Activated T-cell treated with anti-CD3 and anti-CD28 coated beads, Interleukin-2, amount 50 U/mL, for 72 hours (primary cell): Measurements from ENCODE around the gene FKBP2. TPM values are rescaled to one million over a fixed set of nuclear protein-coding genes. Genes with fewer than 3 reads are reported as not detected.

Experiments used
- ATAC-seq, 2 donors: fragments of 150-1000 bp; cut with Tn5 transposase; replicated peaks in 1 of 2; 2 replicates each; pipeline ENCODE4 v1.10.0; 2021; ENCODE audit warnings: moderate library complexity in 2 of 2, mild to moderate bottlenecking in 1 of 2
- DNase-seq, 2 donors: peaks; one replicate each; pipeline ENCODE4 v3.0.0; 2021 to 2022; ENCODE audit warnings: mixed read lengths in 1 of 2
- H3K27ac Mint-ChIP-seq: one replicate; pipeline ENCODE4 v1.8.0; 2022; ENCODE audit warnings: mild to moderate bottlenecking, moderate library complexity, mixed read lengths
- H3K27me3 Mint-ChIP-seq: one replicate; pipeline ENCODE4 v1.8.0; 2022; ENCODE audit warnings: low read depth, mixed read lengths
- H3K36me3 Mint-ChIP-seq, 2 donors: one replicate each; pipeline ENCODE4 v1.8.0; 2022; ENCODE audit warnings: mixed read lengths in 2 of 2, mild to moderate bottlenecking in 1 of 2; ENCODE audit not compliant: insufficient read depth in 2 of 2
- H3K4me1 Mint-ChIP-seq: one replicate; pipeline ENCODE4 v1.8.0; 2022; ENCODE audit warnings: low read depth, mixed read lengths
- H3K4me3 Mint-ChIP-seq, 2 donors: one replicate each; pipeline ENCODE4 v1.8.0; 2022; ENCODE audit warnings: mild to moderate bottlenecking in 2 of 2, mixed read lengths in 2 of 2, moderate library complexity in 2 of 2
- H3K9me3 Mint-ChIP-seq, 2 donors: one replicate each; pipeline ENCODE4 v1.8.0; 2022; ENCODE audit warnings: mixed read lengths in 2 of 2
- total RNA-seq, 2 donors: library from RNA; stranded (reverse); gene quantifications; one replicate each; pipeline ENCODE4 v1.2.3, GENCODE V29; 2022

FKBP2 gene
- total RNA-seq, 2 donors from 2014 or later: 34.2 to 41.5 TPM

GRCh38 chr11:64208086-64208795, 32.7 kb upstream of the FKBP2 start:
- Mint-ChIP-seq H3K27me3 (no peaks in the 10 kb centered on the region), H3K27ac (peak overlapping the region; percentile 97), H3K9me3 (no peaks in the 10 kb centered on the region), H3K4me1 (peaks cover 70% of the 10 kb centered on the region), H3K4me3 (peak overlapping the region; percentile 94 to 97), H3K36me3 (peaks cover 12 to 33% of the 10 kb centered on the region in 2 donors)
- ATAC-seq (no peak), DNase-seq (no peak)

DNA sequence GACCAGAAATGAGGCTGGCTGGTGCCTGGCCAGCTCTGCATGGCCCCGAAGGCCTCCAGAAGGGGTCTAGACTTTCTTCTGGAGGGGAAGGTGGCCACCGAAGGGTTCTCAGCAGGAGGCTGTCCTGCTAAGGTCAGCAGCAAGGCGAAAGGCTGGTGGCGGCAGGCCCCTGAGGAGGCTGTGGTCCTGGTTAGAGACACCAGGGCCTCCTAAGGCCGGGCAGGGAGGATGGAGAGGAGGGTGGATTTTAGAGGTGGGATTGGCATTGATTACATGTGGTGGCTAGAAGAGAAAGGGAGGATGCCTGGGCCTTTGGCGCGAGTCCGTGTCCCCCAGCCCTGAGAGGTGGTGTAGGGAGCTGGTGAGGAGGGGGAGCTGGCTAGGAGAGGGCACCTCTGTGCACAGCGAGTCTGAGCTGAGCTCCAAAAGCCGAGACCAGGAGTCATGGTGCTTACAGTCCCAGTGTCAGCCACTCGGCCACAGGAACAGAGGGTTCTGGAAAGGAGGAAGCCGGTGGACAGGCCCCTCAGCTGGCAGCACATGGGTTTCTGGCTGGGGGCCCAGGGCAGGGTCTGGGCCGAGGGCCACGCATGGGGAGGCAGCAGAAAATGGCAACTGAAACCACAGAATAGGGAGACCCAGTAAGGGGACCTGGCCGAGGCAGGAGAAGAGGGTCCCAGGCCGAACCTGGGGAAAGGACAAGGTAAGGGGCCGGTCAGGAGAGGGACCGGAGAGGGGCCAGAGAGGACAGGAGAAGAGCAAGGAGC, 31.9 kb upstream of the FKBP2 start:
- H3K9me3 Mint-ChIP-seq: no peaks in the 10 kb centered on the region
- H3K4me3 Mint-ChIP-seq: peak overlapping the region; percentile 94 to 97
- DNase-seq (no peak), ATAC-seq (no peak)
- peaks cover 11 to 28% of the 10 kb centered on the region in 2 donors for H3K36me3 Mint-ChIP-seq
- H3K27ac Mint-ChIP-seq: peak overlapping the region; percentile 81
- H3K27me3 Mint-ChIP-seq: no peaks in the 10 kb centered on the region
- peaks cover 67% of the 10 kb centered on the region for H3K4me1 Mint-ChIP-seq

DNA sequence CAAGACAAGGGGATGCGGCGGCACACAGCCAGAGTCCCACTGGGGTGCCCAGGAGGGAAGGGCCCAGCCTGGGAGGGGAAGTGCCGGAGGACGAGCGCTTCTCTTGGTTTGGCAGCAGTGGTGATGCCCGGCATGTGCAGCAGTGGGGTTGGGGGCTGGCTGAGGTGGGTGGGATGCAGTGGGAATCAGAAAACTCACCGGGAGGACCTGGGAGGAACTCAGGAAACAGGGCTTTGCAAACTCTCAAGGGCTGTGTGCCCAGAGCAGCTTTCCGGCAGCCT, 31.4 kb upstream of the FKBP2 start:
- peak overlapping the region; percentile 81 for H3K27ac Mint-ChIP-seq
- H3K9me3 Mint-ChIP-seq: no peaks in the 10 kb centered on the region
- no peak for DNase-seq
- no peaks in the 10 kb centered on the region for H3K27me3 Mint-ChIP-seq
- H3K4me3 Mint-ChIP-seq: peak overlapping the region in 1 of 2 donors; percentile 34
- H3K4me1 Mint-ChIP-seq: peaks cover 67% of the 10 kb centered on the region
- H3K36me3 Mint-ChIP-seq: peaks cover 11 to 28% of the 10 kb centered on the region in 2 donors
- no peak for ATAC-seq

GRCh38 chr11:64210301-64211020, 30.4 kb upstream of the FKBP2 start:
- no peaks in the 10 kb centered on the region for H3K27me3 Mint-ChIP-seq
- no peaks in the 10 kb centered on the region for H3K9me3 Mint-ChIP-seq
- no peak overlapping the region for H3K4me3 Mint-ChIP-seq
- DNase-seq: no peak
- H3K27ac Mint-ChIP-seq: peak overlapping the region; percentile 17
- H3K4me1 Mint-ChIP-seq: peaks cover 65% of the 10 kb centered on the region
- ATAC-seq: no peak
- H3K36me3 Mint-ChIP-seq: peaks cover 10 to 33% of the 10 kb centered on the region in 2 donors

- peak overlapping the region; percentile 34 for H3K27ac Mint-ChIP-seq
- peaks cover 57% of the 10 kb centered on the region for H3K4me1 Mint-ChIP-seq
- ATAC-seq (no peak), DNase-seq (no peak)
- H3K4me3 Mint-ChIP-seq: no peak overlapping the region
- H3K9me3 Mint-ChIP-seq: no peaks in the 10 kb centered on the region
- H3K36me3 Mint-ChIP-seq: peaks cover 10 to 33% of the 10 kb centered on the region in 2 donors
- H3K27me3 Mint-ChIP-seq: no peaks in the 10 kb centered on the region
These were observed 29.6 kb upstream of the FKBP2 start for GRCh38 chr11:64211181-64211872.

- H3K4me3 Mint-ChIP-seq: no peak overlapping the region
- H3K9me3 Mint-ChIP-seq: no peaks in the 10 kb centered on the region
- peaks cover 8 to 31% of the 10 kb centered on the region in 2 donors for H3K36me3 Mint-ChIP-seq
- no peak for DNase-seq
- H3K27me3 Mint-ChIP-seq: no peaks in the 10 kb centered on the region
- H3K4me1 Mint-ChIP-seq: peaks cover 29% of the 10 kb centered on the region
- ATAC-seq: no peak
- H3K27ac Mint-ChIP-seq: peak overlapping the region; percentile 28
These were observed 24.0 kb upstream of the FKBP2 start for GRCh38 chr11:64216879-64217278.

DNA sequence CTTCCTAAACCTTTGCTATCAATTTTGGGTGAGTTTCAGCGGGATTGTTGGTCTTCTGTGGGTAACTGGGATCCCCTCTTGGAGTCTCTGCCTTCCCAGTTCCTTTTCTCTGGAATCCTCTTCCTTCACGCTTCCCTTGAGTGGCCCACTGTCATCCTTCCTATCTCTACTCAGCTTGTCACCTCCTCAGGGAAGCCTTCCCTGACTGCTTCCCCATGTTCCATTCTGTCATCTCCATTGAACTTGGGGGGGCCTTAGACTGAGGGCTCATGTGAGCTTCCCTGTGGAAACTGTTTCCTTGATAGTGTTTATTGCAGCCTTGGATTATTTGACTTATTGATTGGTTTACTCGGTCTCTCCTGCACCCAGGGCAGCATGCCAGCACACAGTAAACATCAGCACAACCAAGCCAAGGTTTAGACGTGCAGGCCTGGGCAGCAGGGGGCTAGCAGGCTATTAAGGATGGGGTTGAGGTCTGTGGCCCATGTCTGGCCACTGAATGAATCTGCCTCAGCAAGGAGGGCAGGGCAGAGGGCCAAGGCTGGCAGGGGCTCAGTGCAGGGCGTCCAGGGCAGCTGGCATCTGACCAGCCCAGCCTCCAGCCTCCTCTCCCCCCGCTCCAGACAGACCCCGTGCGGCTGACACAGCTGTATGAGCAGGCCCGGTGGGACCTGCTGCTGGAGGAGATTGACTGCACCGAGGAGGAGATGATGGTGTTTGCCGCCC, 22.1 kb upstream of the FKBP2 start:
- Mint-ChIP-seq H3K4me3 (no peak overlapping the region), H3K27me3 (no peaks in the 10 kb centered on the region), H3K36me3 (peaks cover 6 to 24% of the 10 kb centered on the region in 2 donors), H3K4me1 (peaks cover 15% of the 10 kb centered on the region), H3K27ac (peak overlapping the region; percentile 7), H3K9me3 (no peaks in the 10 kb centered on the region)
- DNase-seq: no peak
- no peak for ATAC-seq

DNA sequence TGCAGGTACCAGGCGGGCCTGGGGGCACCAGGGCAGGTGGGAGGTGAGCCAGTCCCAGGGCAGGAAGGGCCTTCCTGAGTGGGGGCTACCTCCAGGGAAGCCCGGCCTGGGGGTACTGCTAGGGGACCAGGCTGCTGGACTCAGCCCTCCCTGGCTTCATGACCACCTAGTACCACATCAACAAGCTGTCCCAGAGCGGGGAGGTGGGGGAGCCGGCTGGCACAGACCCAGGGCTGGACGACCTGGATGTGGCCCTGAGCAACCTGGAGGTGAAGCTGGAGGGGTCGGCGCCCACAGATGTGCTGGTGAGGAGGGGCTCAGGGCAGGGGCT, 21.6 kb upstream of the FKBP2 start:
- Mint-ChIP-seq H3K4me1 (peaks cover 10% of the 10 kb centered on the region), H3K4me3 (no peak overlapping the region), H3K36me3 (peaks cover 5 to 22% of the 10 kb centered on the region in 2 donors), H3K27me3 (no peaks in the 10 kb centered on the region), H3K27ac (no peak overlapping the region), H3K9me3 (no peaks in the 10 kb centered on the region)
- ATAC-seq: no peak
- no peak for DNase-seq

GRCh38 chr11:64219755-64220154, 21.1 kb upstream of the FKBP2 start:
- DNase-seq (no peak), ATAC-seq (peak in 1 of 2 donors; percentile 9)
- Mint-ChIP-seq H3K27ac (no peak overlapping the region), H3K36me3 (peaks cover 5 to 18% of the 10 kb centered on the region in 2 donors), H3K9me3 (no peaks in the 10 kb centered on the region), H3K27me3 (no peaks in the 10 kb centered on the region), H3K4me3 (no peak overlapping the region), H3K4me1 (peaks cover 7% of the 10 kb centered on the region)

DNA sequence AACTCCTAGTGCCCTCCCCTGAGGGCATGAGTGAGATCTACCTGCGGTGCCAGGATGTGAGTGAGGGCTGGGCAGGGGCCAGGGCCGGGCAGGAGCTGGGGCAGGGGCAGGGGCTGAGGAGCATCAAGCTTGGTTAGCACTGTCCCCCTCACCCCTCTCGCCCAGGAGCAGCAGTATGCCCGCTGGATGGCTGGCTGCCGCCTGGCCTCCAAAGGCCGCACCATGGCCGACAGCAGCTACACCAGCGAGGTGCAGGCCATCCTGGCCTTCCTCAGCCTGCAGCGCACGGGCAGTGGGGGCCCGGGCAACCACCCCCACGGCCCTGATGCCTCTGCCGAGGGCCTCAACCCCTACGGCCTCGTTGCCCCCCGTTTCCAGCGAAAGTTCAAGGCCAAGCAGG, 20.6 kb upstream of the FKBP2 start:
- no peaks in the 10 kb centered on the region for H3K9me3 Mint-ChIP-seq
- peaks cover 7% of the 10 kb centered on the region for H3K4me1 Mint-ChIP-seq
- H3K27ac Mint-ChIP-seq: no peak overlapping the region
- no peak overlapping the region for H3K4me3 Mint-ChIP-seq
- no peak for ATAC-seq
- no peaks in the 10 kb centered on the region for H3K27me3 Mint-ChIP-seq
- no peak for DNase-seq
- H3K36me3 Mint-ChIP-seq: peaks cover 5 to 14% of the 10 kb centered on the region in 2 donors

GRCh38 chr11:64220798-64221197, 20.1 kb upstream of the FKBP2 start:
- peaks cover 7% of the 10 kb centered on the region for H3K4me1 Mint-ChIP-seq
- no peaks in the 10 kb centered on the region for H3K27me3 Mint-ChIP-seq
- no peak for DNase-seq
- no peak overlapping the region for H3K4me3 Mint-ChIP-seq
- no peak overlapping the region for H3K27ac Mint-ChIP-seq
- peaks cover 5 to 14% of the 10 kb centered on the region in 2 donors for H3K36me3 Mint-ChIP-seq
- H3K9me3 Mint-ChIP-seq: no peaks in the 10 kb centered on the region
- no peak for ATAC-seq

DNA sequence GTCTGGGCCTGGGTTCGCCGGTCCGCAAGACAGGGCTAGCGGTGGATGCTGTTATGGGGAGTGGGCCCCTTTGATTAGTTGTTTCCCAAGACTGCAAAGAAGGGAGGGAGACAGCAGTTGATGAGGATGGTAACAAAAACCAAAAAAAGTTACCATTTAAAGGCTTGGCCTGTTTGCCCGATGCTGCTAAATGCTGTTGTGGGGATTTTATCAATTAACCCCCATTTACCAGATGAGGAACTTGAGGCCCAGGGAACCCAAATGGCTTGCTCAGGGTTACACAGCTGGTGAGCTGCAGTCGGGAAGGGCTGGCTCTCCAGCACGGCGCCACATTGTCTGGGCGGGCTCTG, 18.3 kb upstream of the FKBP2 start:
- Mint-ChIP-seq H3K27me3 (no peaks in the 10 kb centered on the region), H3K4me3 (no peak overlapping the region), H3K4me1 (peaks cover 16% of the 10 kb centered on the region), H3K27ac (no peak overlapping the region), H3K9me3 (no peaks in the 10 kb centered on the region), H3K36me3 (peaks cover 3 to 10% of the 10 kb centered on the region in 2 donors)
- ATAC-seq (no peak), DNase-seq (no peak)
